Ascending aorta (tissue), 2 donors: Measurements from ENCODE around the gene UBE2B. TPM values are rescaled to one million over a fixed set of nuclear protein-coding genes. Genes with fewer than 3 reads are reported as not detected.
"Not testable (repeated sequence)": the region's sequence is repeated elsewhere in the genome, so short reads cannot be mapped to it uniquely, and the experiment has no call there.

Source experiments
- DNase-seq, 2 donors: peaks; one replicate each; pipeline ENCODE4 v3.0.0-alpha.2; 2019; ENCODE audit warnings: low spot score in 2 of 2
- H3K27ac ChIP-seq, 2 donors: fragments of 200-600 bp; sonication (generic); one replicate each; pipeline ENCODE4 v1.5.1; 2016 to 2017; ENCODE audit warnings: mild to moderate bottlenecking in 1 of 2
- H3K27me3 ChIP-seq: fragments of 200-600 bp; sonication (generic); one replicate; pipeline ENCODE4 v1.5.1; 2017
- H3K36me3 ChIP-seq, 2 donors: fragments of 200-600 bp; sonication (generic); one replicate each; pipeline ENCODE4 v1.5.1; 2016
- H3K4me1 ChIP-seq, 2 donors: fragments of 200-600 bp; sonication (generic); one replicate each; pipeline ENCODE4 v1.5.1; 2016 to 2017; ENCODE audit warnings: mild to moderate bottlenecking in 1 of 2
- H3K4me3 ChIP-seq, 2 donors: fragments of 200-600 bp; sonication (generic); one replicate each; pipeline ENCODE4 v1.5.1; 2016 to 2017; ENCODE audit warnings: mild to moderate bottlenecking in 1 of 2
- H3K9me3 ChIP-seq, 2 donors: fragments of 200-600 bp; sonication (generic); one replicate each; pipeline ENCODE4 v1.5.1; 2016
- intact Hi-C: fragments of 100-400 bp; cut with DNase I; formaldehyde crosslinking; loops from one replicate; pipeline ENCODE4 v1.15.1; 2023
- total RNA-seq: library from RNA; depleted of rRNA; stranded (reverse); fragments of >200 nt; gene quantifications from one replicate; pipeline ENCODE4 v1.1.0, GENCODE V29; 2016
- TF ChIP-seq, protein P1 (sequence below), 3 experiments: fragments of 200-600 bp in 2 of 3; fragments of 450-650 bp in 1 of 3; sonication (generic) in 2 of 3; IDR thresholded peaks; one replicate each; pipeline ENCODE4 v1.5.1; 2016 to 2019; ENCODE audit warnings: antibody characterized with exemption in 3 of 3, mild to moderate bottlenecking in 1 of 3, moderate library complexity in 1 of 3

UBE2B gene
- total RNA-seq = 42.6 TPM

DNA sequence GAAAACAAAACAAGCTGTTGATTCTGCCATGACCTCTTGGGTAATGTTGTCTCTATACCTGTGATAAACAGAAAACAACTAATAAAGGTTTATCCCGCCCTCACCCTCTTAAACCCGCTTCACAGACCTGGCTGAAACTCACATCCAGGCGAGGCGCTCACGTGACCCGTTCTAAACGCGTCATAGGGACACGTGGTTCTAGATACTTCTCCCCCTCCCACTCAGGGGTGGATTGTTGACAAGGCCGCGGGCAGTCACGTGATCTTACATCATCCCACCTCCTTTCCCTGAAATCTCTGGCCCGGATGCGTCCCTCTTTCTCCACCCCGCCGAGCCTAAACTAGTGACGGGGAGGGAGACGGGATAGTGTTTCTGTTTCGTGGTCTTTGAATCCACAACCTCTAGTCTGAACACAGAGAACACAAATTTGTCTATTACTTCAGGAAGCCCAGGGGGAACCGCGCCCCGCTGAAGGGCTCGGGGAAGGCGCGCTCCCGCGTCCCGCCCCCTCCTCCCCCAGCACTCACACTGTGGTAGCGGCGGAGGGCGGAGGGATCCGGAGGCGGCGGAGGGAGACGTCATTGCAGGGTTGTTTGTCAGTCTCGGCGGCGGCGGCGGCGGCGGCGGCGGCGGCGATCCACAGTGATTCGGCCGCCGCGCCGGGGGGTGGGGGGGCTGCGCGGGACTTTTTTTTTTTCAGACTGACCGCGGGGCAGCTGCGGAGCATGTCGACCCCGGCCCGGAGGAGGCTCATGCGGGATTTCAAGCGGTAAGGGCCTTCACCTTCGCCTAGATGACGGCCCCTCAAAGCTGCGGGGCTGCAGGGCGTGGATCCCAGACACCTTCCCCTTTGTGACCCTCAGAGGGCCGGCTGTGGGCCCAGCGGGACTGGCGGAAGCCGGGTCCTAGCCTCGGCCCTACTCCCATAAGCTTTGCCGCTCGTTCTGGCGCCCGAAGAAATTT, at the start of gene UBE2B:
UBE2B (plus strand) TSS at position 699 of the 963 bp plus-strand sequence; CDS start at position 726, 27 bp downstream.
- peak; percentile 97 to 99 for DNase-seq
- Histone ChIP-seq H3K27me3 (no peaks in the 10 kb centered on the region), H3K9me3 (no peaks in the 10 kb centered on the region), H3K27ac (peak within 1 kb of the TSS; percentile 94 to 98), H3K4me1 (peaks cover 3 to 18% of the 10 kb centered on the region in 2 donors), H3K4me3 (peak within 1 kb of the TSS; percentile 79 to 89), H3K36me3 (peaks cover 0 to 6% of the 10 kb centered on the region in 2 donors)
- TF ChIP-seq, protein P1, sequence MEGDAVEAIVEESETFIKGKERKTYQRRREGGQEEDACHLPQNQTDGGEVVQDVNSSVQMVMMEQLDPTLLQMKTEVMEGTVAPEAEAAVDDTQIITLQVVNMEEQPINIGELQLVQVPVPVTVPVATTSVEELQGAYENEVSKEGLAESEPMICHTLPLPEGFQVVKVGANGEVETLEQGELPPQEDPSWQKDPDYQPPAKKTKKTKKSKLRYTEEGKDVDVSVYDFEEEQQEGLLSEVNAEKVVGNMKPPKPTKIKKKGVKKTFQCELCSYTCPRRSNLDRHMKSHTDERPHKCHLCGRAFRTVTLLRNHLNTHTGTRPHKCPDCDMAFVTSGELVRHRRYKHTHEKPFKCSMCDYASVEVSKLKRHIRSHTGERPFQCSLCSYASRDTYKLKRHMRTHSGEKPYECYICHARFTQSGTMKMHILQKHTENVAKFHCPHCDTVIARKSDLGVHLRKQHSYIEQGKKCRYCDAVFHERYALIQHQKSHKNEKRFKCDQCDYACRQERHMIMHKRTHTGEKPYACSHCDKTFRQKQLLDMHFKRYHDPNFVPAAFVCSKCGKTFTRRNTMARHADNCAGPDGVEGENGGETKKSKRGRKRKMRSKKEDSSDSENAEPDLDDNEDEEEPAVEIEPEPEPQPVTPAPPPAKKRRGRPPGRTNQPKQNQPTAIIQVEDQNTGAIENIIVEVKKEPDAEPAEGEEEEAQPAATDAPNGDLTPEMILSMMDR (IDR thresholded peaks at IDR 0.05) = no peak
- intact Hi-C loops = loop anchor here (1.0 to 10.0 kb wide), 8 partner anchors 144 to 534 kb away; partner anchors contain the start of genes CAMLG, PCBD2, PPP2CA and SEC24A

DNA sequence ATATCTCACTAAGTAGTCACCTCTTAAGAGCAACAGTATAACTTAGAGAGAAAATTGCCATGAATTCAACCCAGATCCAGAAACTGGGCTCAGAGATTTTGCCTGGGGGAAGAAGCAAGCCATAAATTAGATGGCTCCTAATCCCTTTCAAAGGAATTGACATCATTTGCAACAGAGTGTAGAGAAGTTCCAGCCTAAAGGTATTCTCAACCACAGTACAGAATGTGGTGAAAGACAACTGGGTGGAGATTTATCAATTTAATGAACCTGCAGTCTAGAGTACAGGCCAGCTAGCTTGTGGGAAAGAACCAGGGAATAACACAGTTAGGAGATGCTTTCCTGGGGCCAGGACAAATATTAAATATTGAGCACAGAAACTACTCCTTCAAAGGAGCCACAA, 44.0 kb upstream of the UBE2B start:
- Histone ChIP-seq H3K27ac (no peak overlapping the region), H3K4me3 (no peak overlapping the region), H3K36me3 (no peaks in the 10 kb centered on the region), H3K27me3 (no peaks in the 10 kb centered on the region), H3K9me3 (peaks cover 14 to 43% of the 10 kb centered on the region in 2 donors), H3K4me1 (no peaks in the 10 kb centered on the region)
- TF ChIP-seq, protein P1 (IDR thresholded peaks at IDR 0.05) = no peak
- no peak for DNase-seq
- intact Hi-C loops = no loop called here

DNA sequence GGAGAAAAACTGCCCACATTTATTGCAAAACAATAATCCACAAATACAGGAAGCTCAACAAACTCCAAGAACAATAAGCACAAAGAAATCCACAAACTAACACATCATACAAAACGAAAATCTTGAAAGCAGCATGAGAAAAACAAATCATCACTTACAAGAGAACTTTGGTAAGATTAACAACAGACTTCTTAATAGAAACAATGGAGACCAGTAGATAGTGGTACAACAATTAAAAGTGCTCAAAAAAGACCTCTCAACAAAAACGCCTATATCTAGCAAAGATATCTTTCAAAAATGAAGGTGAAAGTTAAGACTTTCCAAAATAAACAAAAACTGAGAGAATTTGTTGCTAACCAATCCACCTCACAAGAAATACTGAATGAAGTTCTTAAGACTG, 42.8 kb upstream of the UBE2B start:
- Histone ChIP-seq H3K36me3 (no peaks in the 10 kb centered on the region), H3K4me3 (no peak overlapping the region), H3K27me3 (no peaks in the 10 kb centered on the region), H3K27ac (no peak overlapping the region), H3K4me1 (no peaks in the 10 kb centered on the region), H3K9me3 (peaks cover 14 to 55% of the 10 kb centered on the region in 2 donors)
- TF ChIP-seq, protein P1 (IDR thresholded peaks at IDR 0.05) = no peak
- intact Hi-C loops = no loop called here
- no peak for DNase-seq

DNA sequence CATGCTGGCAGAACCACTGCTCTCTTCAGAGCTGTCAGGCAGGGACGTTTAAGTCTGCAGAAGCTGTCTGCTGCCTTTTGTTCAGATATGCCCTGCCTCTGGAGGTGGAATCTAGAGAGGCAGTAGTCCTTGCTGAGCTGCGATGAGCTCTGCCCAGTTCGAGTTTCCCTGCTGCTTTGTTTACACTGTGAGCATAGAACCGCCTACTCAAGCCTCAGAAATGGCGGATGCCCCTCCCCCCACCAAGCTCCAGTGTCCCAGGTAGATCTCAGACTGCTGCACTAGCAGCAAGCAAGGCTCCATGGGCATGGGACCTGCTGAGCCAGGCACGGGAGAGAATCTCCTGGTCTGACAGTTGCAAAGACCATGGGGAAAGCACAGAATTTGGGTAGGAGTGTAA, 34.5 kb upstream of the UBE2B start:
- H3K27ac ChIP-seq, intact Hi-C loops, DNase-seq: not testable (repeated sequence)

DNA sequence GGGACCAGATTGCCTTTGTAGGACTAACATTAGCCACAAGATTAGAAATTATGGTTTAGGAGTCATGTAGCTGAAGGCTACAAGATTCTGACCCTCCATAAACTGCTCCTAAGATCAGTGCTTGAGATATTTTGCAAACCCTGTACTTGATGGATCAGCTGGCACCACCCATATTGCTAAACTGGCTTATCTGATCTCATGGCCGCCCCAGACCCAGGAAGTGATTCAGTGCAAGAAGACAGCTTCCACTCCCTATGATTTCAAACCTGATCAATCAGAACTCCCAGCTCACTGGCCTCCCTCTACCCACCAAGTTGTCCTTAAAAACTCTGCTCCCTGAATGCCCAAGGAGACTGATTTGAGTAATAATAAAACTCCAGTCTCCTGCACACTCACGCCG, 27.9 kb upstream of the UBE2B start:
- H3K27me3 ChIP-seq, H3K27ac ChIP-seq, H3K4me1 ChIP-seq, DNase-seq, H3K4me3 ChIP-seq, intact Hi-C loops, H3K36me3 ChIP-seq: not testable (repeated sequence)
- peaks cover 0 to 20% of the 10 kb centered on the region in 2 donors for H3K9me3 ChIP-seq

More for the DNA sequence above, 34.5 kb upstream of the UBE2B start:
- H3K9me3 ChIP-seq = peaks cover 0 to 40% of the 10 kb centered on the region in 2 donors
- not testable (repeated sequence) for H3K36me3 ChIP-seq, H3K4me3 ChIP-seq, H3K4me1 ChIP-seq, H3K27me3 ChIP-seq

DNA sequence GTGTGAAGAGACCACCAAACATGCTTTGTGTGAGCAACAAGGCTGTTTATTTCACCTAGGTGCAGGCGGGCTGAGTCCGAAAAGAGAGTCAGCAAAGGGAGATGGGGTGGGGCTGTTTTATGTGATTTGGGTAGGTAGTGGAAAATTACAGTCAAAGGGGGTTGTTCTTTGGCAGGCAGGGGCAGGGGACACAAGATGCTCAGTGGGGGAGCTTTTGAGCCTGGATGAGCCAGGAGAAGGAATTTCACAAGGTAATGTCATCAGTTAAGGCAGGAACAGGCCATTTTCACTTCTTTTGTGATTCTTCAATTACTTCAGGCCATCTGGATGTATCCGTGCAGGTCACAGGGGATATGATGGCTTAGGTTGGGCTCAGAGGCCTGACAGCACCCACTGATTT, 25.9 kb upstream of the UBE2B start:
- H3K27ac ChIP-seq, H3K27me3 ChIP-seq, intact Hi-C loops, DNase-seq, H3K36me3 ChIP-seq, H3K4me1 ChIP-seq, H3K4me3 ChIP-seq, H3K9me3 ChIP-seq: not testable (repeated sequence)

DNA sequence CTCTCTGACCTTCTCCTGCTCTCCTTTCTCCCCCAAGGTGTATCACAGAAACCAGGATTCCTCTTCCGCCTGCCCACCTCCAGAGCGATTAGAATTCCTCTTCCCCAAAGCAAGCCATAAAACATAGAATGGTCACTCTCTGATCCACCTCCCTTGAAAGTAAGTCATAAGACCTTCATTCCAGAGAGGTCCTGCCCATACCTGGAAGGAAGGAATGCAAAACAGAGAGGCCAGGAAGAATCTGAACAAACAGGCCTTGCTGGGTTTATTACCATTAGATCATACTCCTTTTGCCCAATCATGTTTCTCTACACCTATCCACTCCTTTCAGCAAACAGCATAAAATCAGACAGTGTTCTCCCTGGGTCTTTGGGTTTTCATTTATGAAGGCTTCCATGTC, 25.4 kb upstream of the UBE2B start:
- intact Hi-C loops = no loop called here
- Histone ChIP-seq H3K9me3 (peaks cover 0 to 1% of the 10 kb centered on the region in 2 donors), H3K4me1 (no peaks in the 10 kb centered on the region), H3K36me3 (no peaks in the 10 kb centered on the region), H3K27ac (no peak overlapping the region), H3K27me3 (no peaks in the 10 kb centered on the region), H3K4me3 (no peak overlapping the region)
- no peak for DNase-seq
- TF ChIP-seq, protein P1 (IDR thresholded peaks at IDR 0.05) = no peak
